Measurements from ENCODE around the gene TESK1.
"Not testable (repeated sequence)": the region's sequence is repeated elsewhere in the genome, so short reads cannot be mapped to it uniquely, and the experiment has no call there.

Gene TESK1

DNA sequence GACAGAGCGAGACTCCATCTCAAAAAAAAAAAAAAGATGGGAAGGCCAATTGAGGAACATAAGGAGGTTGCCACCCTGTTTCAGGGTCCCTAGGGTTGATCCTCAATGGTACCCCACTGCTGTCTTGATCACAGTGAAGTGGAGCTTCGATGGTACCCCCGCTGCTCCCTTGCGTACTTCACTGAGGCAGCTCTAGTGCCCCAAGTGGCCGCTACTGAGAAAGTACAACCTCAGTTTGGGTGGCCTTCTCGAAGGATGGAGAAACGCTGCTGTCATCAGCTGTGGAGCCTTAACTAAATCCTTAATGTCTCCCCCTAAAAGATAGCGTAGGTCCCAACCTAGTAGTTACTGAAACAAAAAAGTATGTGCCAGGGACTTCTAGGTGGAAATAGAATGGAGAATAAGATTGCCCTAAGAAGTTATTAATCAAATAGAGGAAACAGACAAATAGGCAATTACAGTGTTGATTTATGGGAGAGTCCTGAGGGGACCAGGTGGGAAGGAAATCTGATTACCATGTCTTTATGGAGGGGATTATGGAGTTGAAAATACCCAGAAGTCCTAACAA is 6.3 kb downstream of the TESK1 start:
- Histone ChIP-seq H2AFZ (no peak overlapping the region), H3K4me2 (ENCODE audit: low read length) (no peak overlapping the region), H3K4me3 (ENCODE audit: low read depth, low read length) (no peak overlapping the region), H3K27me3 (ENCODE audit: control insufficient read depth, insufficient read depth, low read length) (no peaks in the 10 kb centered on the region), H3K79me2 (no peaks in the 10 kb centered on the region), H3K9me3 (ENCODE audit: control insufficient read depth, low read length) (no peaks in the 10 kb centered on the region), H3K27ac (no peak overlapping the region), H3K9ac (no peak overlapping the region), H3K4me1 (peaks cover 2% of the 10 kb centered on the region), H3K36me3 (ENCODE audit: control insufficient read depth, insufficient read depth, low read length) (no peaks in the 10 kb centered on the region)
- TF ChIP-seq, protein P1, sequence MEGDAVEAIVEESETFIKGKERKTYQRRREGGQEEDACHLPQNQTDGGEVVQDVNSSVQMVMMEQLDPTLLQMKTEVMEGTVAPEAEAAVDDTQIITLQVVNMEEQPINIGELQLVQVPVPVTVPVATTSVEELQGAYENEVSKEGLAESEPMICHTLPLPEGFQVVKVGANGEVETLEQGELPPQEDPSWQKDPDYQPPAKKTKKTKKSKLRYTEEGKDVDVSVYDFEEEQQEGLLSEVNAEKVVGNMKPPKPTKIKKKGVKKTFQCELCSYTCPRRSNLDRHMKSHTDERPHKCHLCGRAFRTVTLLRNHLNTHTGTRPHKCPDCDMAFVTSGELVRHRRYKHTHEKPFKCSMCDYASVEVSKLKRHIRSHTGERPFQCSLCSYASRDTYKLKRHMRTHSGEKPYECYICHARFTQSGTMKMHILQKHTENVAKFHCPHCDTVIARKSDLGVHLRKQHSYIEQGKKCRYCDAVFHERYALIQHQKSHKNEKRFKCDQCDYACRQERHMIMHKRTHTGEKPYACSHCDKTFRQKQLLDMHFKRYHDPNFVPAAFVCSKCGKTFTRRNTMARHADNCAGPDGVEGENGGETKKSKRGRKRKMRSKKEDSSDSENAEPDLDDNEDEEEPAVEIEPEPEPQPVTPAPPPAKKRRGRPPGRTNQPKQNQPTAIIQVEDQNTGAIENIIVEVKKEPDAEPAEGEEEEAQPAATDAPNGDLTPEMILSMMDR (IDR thresholded peaks at IDR 0.05) = peak; percentile 47

DNA sequence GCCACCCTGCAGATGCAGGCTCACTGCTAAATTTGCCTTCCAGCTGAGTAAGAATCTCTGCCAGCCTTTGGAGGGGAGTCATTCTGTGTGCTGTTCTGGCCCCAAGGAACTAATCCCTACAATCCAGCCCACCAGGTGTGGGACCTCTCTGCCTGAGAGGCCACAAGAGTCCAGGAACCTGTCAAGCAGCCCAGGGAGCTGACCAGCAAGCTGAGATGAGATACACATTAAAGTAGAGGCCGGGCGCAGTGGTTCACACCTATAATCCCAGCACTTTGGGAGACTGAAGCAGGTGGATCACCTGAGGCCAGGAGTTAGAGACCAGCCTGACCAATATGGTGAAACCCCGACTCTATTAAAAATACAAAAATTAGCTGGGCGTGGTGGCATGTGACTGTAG is 7.0 kb downstream of the TESK1 start:
- not testable (repeated sequence) for H3K4me2 ChIP-seq (ENCODE audit: low read length); H3K27me3 ChIP-seq (ENCODE audit: control insufficient read depth, insufficient read depth, low read length); H3K27ac ChIP-seq; H3K79me2 ChIP-seq; H3K4me3 ChIP-seq (ENCODE audit: low read depth, low read length); H3K4me1 ChIP-seq; H3K36me3 ChIP-seq (ENCODE audit: control insufficient read depth, insufficient read depth, low read length); H3K9me3 ChIP-seq (ENCODE audit: control insufficient read depth, low read length); H3K9ac ChIP-seq; H2AFZ ChIP-seq

DNA sequence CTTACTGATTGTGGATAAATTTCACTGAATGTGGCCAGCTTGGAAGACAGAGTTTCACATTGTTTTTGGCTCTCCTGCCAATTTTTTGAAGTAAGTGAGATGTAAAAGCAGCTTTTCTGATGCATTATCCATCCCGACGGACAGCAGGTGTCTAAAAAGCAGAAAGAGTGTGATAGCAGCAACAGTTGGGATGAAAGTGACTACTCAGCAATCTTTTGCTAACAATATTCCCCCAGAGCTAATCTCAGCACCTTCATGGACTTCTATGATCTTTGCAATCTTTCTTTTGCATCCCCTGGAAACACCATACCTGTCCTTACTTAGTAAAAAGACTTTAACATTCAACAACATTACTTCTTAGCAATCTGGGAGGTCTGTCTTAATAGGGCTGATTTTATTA is 7.8 kb downstream of the TESK1 start:
- H2AFZ ChIP-seq = no peak overlapping the region

DNA sequence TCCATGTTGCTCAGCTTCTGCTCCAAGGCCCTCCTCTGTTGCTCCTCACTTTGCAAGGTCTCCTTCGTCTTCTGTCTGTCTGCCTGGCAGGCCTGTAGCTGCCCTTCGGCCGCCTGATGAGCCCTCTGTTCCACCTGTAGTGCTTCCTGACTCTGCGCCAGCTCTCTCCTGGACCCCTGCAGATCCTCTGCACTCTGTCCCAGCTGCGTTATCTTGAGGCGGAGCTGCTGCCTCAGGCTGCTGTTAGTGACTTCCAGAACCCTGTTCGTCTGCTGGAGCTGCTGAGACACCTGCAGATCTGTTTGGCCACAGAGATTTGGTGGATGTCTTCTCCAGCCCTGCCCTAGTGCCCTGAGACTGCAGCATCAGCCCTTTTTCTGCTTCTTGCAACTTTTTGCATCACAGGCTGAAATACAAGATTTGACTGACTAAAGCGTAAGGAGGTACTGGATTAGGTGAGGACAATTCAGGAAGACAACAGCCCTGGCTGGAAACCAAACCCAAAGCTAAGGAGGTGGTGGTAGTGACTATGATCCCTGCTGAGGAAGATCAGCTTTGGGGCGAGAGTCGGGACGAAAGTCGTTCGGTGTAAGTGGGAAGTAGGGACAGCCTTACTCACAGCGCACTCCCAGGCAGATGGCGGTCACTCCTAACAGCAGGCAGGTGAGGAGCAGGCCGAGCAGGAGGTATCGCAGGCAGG is 11.1 kb downstream of the TESK1 start:
- Histone ChIP-seq H2AFZ (no peak overlapping the region), H3K27ac (no peak overlapping the region), H3K36me3 (ENCODE audit: control insufficient read depth, insufficient read depth, low read length) (no peaks in the 10 kb centered on the region), H3K4me1 (no peaks in the 10 kb centered on the region), H3K27me3 (ENCODE audit: control insufficient read depth, insufficient read depth, low read length) (no peaks in the 10 kb centered on the region), H3K4me2 (ENCODE audit: low read length) (no peak overlapping the region), H3K9me3 (ENCODE audit: control insufficient read depth, low read length) (no peaks in the 10 kb centered on the region), H3K4me3 (ENCODE audit: low read depth, low read length) (no peak overlapping the region), H3K9ac (no peak overlapping the region), H3K79me2 (no peaks in the 10 kb centered on the region)
- TF ChIP-seq, protein P1 (IDR thresholded peaks at IDR 0.05) = no peak

More for the DNA sequence above, 7.8 kb downstream of the TESK1 start:
- Histone ChIP-seq H3K4me3 (ENCODE audit: low read depth, low read length) (no peak overlapping the region), H3K27me3 (ENCODE audit: control insufficient read depth, insufficient read depth, low read length) (no peaks in the 10 kb centered on the region), H3K9me3 (ENCODE audit: control insufficient read depth, low read length) (no peaks in the 10 kb centered on the region), H3K36me3 (ENCODE audit: control insufficient read depth, insufficient read depth, low read length) (no peaks in the 10 kb centered on the region), H3K4me1 (peaks cover 2% of the 10 kb centered on the region), H3K4me2 (ENCODE audit: low read length) (no peak overlapping the region), H3K79me2 (no peaks in the 10 kb centered on the region), H3K27ac (no peak overlapping the region), H3K9ac (no peak overlapping the region)
- TF ChIP-seq, protein P1 (IDR thresholded peaks at IDR 0.05) = no peak

DNA sequence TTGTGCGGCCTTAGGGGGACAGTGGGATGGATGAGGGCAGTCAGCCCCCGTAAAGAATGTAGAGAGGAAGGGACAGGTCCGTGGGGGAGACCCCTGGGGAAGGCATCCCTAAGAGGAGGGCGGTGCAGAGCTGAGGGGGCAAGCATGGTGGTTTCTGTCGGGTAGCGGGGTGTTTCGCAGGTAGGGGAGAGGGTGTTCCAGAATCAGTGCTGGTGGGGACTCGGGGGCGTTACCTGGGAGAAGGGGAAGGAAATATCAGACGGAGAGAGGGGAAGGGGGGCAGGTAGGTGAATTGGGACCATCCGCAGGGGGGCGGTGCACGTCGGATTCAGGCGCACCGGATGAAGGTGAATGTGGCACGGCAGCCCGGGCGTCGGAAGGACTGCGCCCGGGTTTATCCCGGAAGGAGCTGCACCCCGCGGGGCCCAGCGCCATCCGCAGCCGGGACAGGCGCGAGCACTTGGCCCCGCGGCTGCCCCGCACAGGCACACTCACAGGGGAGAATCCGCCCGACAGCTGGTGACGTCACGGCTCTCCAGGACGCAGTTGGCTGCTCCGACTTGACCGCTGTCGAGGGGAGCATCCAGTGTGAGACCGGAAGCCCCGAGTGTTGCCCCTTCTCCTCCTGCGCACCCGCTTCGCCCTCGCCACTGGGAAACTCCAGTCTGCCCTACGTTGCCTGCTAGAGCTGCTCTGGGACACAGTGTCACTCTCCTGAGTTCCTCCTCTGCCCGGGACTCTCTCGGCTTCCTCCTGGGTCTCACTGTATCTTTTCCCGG is 11.8 kb downstream of the TESK1 start:
- H3K9ac ChIP-seq = no peak overlapping the region
- no peaks in the 10 kb centered on the region for H3K27me3 ChIP-seq (ENCODE audit: control insufficient read depth, insufficient read depth, low read length)
- no peaks in the 10 kb centered on the region for H3K79me2 ChIP-seq
- peak overlapping the region; percentile 78 for H2AFZ ChIP-seq
- TF ChIP-seq, protein P1 (IDR thresholded peaks at IDR 0.05) = no peak
- H3K9me3 ChIP-seq (ENCODE audit: control insufficient read depth, low read length) = no peaks in the 10 kb centered on the region
- no peaks in the 10 kb centered on the region for H3K36me3 ChIP-seq (ENCODE audit: control insufficient read depth, insufficient read depth, low read length)
- peak overlapping the region; percentile 25 for H3K4me3 ChIP-seq (ENCODE audit: low read depth, low read length)
- H3K4me1 ChIP-seq = no peaks in the 10 kb centered on the region
- H3K4me2 ChIP-seq (ENCODE audit: low read length) = peak overlapping the region; percentile 50
- H3K27ac ChIP-seq = no peak overlapping the region

Measured in parathyroid adenoma (tissue), 2 donors.